A549 (cell line): ENCODE results near the gene TMEM179B. TPM values are rescaled to one million over a fixed set of nuclear protein-coding genes. Genes with fewer than 3 reads are reported as not detected.

Experiments
- ATAC-seq, 2 experiments: fragments of 200-7000 bp in 1 of 2; fragments of >200 bp in 1 of 2; cut with Nextera tagmentation in 1 of 2; cut with Tn5 transposase in 1 of 2; 3 replicates each; pipeline versions ENCODE4 v1.8.0 to v1.9.1; 2018 to 2020; ENCODE audit warnings: mild to moderate bottlenecking in 1 of 2, moderate library complexity in 1 of 2
- CTCF ChIA-PET: fragments of 300-600 bp; sonication (Branson Sonifier 250); formaldehyde crosslinking; extraction: SDS; loops from one replicate; lab custom pipeline; 2021; ENCODE audit warnings: antibody characterized with exemption, inconsistent platforms; lab: Yijun Ruan, JAX
- POLR2A ChIA-PET: fragments of 350-600 bp; formaldehyde crosslinking; extraction: SDS; loops from one replicate; lab custom pipeline; 2021; ENCODE audit warnings: antibody characterized with exemption, inconsistent platforms; lab: Yijun Ruan, JAX
- DNase-seq, 2 experiments: peaks; one replicate each; pipeline versions ENCODE4 v3.0.0 to v3.0.0-alpha.2; 2011 to 2016; ENCODE audit warnings: low read depth in 1 of 2, low spot score in 1 of 2
- FAIRE-seq: peaks from 2 replicates; lab custom pipeline; 2011; peaks lifted over from hg19 to GRCh38; lab: Jason Lieb, UNC
- H3K27ac ChIP-seq, 2 experiments: fragments of >200 bp; sonication (Bioruptor Twin); formaldehyde crosslinking; 3 replicates each; pipeline ENCODE4 v1.5.1; 2016 to 2017
- H3K4me1 ChIP-seq: fragments of >200 bp; sonication (Bioruptor Twin); formaldehyde crosslinking; 3 replicates; pipeline ENCODE4 v1.6.1; 2016
- H3K4me2 ChIP-seq: fragments of >200 bp; sonication (Bioruptor Twin); formaldehyde crosslinking; 3 replicates; pipeline ENCODE4 v1.6.1; 2016
- H3K4me3 ChIP-seq: fragments of >200 bp; sonication (Bioruptor Twin); formaldehyde crosslinking; 3 replicates; pipeline ENCODE4 v1.5.1; 2016
- H3K9me3 ChIP-seq: fragments of >200 bp; sonication (Bioruptor Twin); formaldehyde crosslinking; 3 replicates; pipeline ENCODE4 v1.6.1; 2016
- CBX2 ChIP-seq: fragments of 200-600 bp; sonication (generic); IDR thresholded peaks from 2 replicates; pipeline ENCODE4 v1.6.1; 2016; ENCODE audit warnings: low read depth, mild to moderate bottlenecking, borderline replicate concordance
- CEBPB ChIP-seq, 2 experiments: fragments of >200 bp in 1 of 2; sonication (Bioruptor Twin) in 1 of 2; formaldehyde crosslinking in 1 of 2; IDR thresholded peaks; 2 replicates each; pipeline ENCODE4 v1.6.1; 2012 to 2016
- EP300 ChIP-seq, 2 experiments: fragments of >200 bp; sonication (Bioruptor Twin); formaldehyde crosslinking; IDR thresholded peaks; 2 replicates in 1 of 2; 3 replicates in 1 of 2; pipeline ENCODE4 v1.6.1; 2016 to 2017
- ESRRA ChIP-seq: fragments of 150-350 bp; IDR thresholded peaks from 2 replicates; pipeline ENCODE4 v1.6.1; 2014; ENCODE audit warnings: mild to moderate bottlenecking, low read length, borderline replicate concordance
- FOSB ChIP-seq: fragments of 250-450 bp; sonication (Bioruptor Pico); IDR thresholded peaks from 2 replicates; pipeline ENCODE4 v1.5.0; 2020; ENCODE audit warnings: mild to moderate bottlenecking, moderate library complexity
- FOSL2 ChIP-seq, 2 experiments: fragments of 450-650 bp in 1 of 2; fragments of >200 bp in 1 of 2; sonication (Bioruptor Twin) in 1 of 2; formaldehyde crosslinking; IDR thresholded peaks; 2 replicates each; pipeline versions ENCODE4 v1.5.0 to v1.6.1; 2016 to 2020; ENCODE audit warnings: mild to moderate bottlenecking in 1 of 2, moderate library complexity in 1 of 2
- JUNB ChIP-seq: fragments of >200 bp; sonication (Bioruptor Twin); formaldehyde crosslinking; IDR thresholded peaks from 2 replicates; pipeline ENCODE4 v1.6.1; 2016
- MYC ChIP-seq: IDR thresholded peaks from 2 replicates; pipeline ENCODE4 v1.6.1; 2012; ENCODE audit warnings: mild to moderate bottlenecking, inconsistent platforms, low read length, improper control_type of control experiment, borderline replicate concordance
- RFX5 ChIP-seq: fragments of 450-650 bp; IDR thresholded peaks from 2 replicates; pipeline ENCODE4 v1.7.1; 2014; ENCODE audit warnings: antibody characterized with exemption, mild to moderate bottlenecking, moderate library complexity
- RNF2 ChIP-seq: fragments of 200-600 bp; sonication (generic); IDR thresholded peaks from 2 replicates; pipeline ENCODE4 v1.6.1; 2016; ENCODE audit warnings: low read depth, mild to moderate bottlenecking, antibody characterized with exemption, moderate library complexity, borderline replicate concordance
- SREBF2 ChIP-seq: fragments of 450-650 bp; IDR thresholded peaks from 2 replicates; pipeline ENCODE4 v1.6.1; 2014; ENCODE audit warnings: mild to moderate bottlenecking, moderate library complexity
- ZC3H11A ChIP-seq: fragments of 450-650 bp; IDR thresholded peaks from 2 replicates; pipeline ENCODE4 v1.6.1; 2014; ENCODE audit warnings: antibody characterized with exemption, mild to moderate bottlenecking
- WGBS: methylation state at CpG from one replicate; pipeline ENCODE4 v1.1.6; 2017; ENCODE audit errors: missing lambda C conversion rate; 5-methylcytosine and 5-hydroxymethylcytosine counted together
- polyA plus RNA-seq, 4 experiments: library from polyadenylated mRNA; depleted of rRNA in 3 of 4; stranded (reverse); fragments of >200 nt; fragmentation: RNase III in 1 of 4; extraction: RNeasy Plus Mini Kit Qiagen cat#74134 plus additional on column Dnase treatment in 1 of 4; gene quantifications; 2 replicates in 3 of 4; 3 replicates in 1 of 4; pipeline ENCODE4 v1.2.3, GENCODE V29; 2011 to 2017
- TF ChIP-seq, protein P1 (sequence below): fragments of 200-600 bp; sonication (generic); IDR thresholded peaks from 2 replicates; pipeline ENCODE4 v1.6.1; 2016; ENCODE audit warnings: antibody characterized with exemption, mild to moderate bottlenecking, moderate library complexity
- TF ChIP-seq, protein P2 (sequence below): fragments of 450-650 bp; IDR thresholded peaks from 2 replicates; pipeline ENCODE4 v1.6.1; 2014; ENCODE audit warnings: antibody characterized with exemption
- TF ChIP-seq, protein P3 (sequence below): fragments of >200 bp; sonication (Bioruptor Twin); formaldehyde crosslinking; IDR thresholded peaks from 3 replicates; pipeline ENCODE4 v1.5.1; 2016
- TF ChIP-seq, protein P4 (sequence below): IDR thresholded peaks from 2 replicates; pipeline ENCODE4 v1.6.1; 2012
- TF ChIP-seq, protein P5 (sequence below): fragments of >200 bp; sonication (Bioruptor Twin); formaldehyde crosslinking; IDR thresholded peaks from 2 replicates; pipeline ENCODE4 v1.6.1; 2016
- TF ChIP-seq, protein P6 (sequence below): fragments of >200 bp; sonication (Bioruptor Twin); formaldehyde crosslinking; IDR thresholded peaks from 3 replicates; pipeline ENCODE4 v1.6.1; 2016
- TF ChIP-seq, protein P7 (sequence below): IDR thresholded peaks from 2 replicates; pipeline ENCODE4 v1.6.1; 2012; ENCODE audit warnings: low read depth, borderline replicate concordance

The TMEM179B gene
- polyA plus RNA-seq, 2 of the 4 experiments (the other 2 are of a cell fraction), result 62.8 to 64.7 TPM

DNA sequence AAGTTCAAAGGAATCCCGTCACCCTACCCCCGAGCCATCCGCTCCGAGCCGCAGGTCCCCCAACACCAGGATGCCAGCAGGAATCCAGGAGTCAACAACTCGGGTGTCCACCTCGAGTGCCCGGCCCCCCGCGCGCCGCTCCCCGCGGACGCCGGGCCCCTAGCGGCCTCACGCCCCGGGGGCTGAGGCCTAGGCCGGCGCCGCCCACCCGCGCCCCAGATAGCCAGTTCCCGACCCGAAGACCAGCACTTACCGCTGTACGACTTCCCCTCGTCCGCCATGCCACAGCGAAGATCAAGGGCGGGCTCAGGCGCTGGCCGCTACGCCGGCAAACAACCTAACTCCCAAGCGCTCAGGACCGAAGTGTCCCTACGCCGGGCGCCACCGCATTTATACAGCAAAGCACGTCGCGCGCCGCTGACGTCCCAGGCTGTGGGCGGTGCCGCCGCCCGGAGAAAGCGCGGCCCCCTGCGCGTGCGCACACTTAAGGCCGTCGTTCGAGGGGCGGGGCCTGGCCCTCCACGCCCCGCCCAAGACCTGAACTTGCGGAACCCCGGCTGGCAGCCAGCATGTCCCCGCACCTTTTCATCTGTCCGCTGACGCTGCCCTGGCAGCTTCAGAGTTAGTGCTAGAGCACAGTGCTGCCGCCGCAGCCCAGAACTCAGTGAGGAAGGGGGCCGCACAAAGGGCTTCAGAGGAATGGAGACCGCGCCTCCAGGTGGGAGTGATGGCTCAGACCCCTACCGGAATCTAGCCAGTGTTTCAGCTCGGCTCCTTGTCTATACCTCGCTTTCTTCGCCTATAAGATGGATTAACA lies 18.1 kb downstream of the TMEM179B start, which contains the start of gene NXF1 (continued):
- TF ChIP-seq, protein P1, sequence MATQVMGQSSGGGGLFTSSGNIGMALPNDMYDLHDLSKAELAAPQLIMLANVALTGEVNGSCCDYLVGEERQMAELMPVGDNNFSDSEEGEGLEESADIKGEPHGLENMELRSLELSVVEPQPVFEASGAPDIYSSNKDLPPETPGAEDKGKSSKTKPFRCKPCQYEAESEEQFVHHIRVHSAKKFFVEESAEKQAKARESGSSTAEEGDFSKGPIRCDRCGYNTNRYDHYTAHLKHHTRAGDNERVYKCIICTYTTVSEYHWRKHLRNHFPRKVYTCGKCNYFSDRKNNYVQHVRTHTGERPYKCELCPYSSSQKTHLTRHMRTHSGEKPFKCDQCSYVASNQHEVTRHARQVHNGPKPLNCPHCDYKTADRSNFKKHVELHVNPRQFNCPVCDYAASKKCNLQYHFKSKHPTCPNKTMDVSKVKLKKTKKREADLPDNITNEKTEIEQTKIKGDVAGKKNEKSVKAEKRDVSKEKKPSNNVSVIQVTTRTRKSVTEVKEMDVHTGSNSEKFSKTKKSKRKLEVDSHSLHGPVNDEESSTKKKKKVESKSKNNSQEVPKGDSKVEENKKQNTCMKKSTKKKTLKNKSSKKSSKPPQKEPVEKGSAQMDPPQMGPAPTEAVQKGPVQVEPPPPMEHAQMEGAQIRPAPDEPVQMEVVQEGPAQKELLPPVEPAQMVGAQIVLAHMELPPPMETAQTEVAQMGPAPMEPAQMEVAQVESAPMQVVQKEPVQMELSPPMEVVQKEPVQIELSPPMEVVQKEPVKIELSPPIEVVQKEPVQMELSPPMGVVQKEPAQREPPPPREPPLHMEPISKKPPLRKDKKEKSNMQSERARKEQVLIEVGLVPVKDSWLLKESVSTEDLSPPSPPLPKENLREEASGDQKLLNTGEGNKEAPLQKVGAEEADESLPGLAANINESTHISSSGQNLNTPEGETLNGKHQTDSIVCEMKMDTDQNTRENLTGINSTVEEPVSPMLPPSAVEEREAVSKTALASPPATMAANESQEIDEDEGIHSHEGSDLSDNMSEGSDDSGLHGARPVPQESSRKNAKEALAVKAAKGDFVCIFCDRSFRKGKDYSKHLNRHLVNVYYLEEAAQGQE, result peak; percentile 49; the same call in 1 of the 2 replicates
- TF ChIP-seq EP300 (IDR thresholded peaks at IDR 0.05), result no peak
- TF ChIP-seq RFX5, result no peak; the same call in 1 of the 2 replicates
- TF ChIP-seq MYC, result peak; percentile 70; the same call in 1 of the 2 replicates
- no peak for TF ChIP-seq JUNB
- TF ChIP-seq, protein P2, sequence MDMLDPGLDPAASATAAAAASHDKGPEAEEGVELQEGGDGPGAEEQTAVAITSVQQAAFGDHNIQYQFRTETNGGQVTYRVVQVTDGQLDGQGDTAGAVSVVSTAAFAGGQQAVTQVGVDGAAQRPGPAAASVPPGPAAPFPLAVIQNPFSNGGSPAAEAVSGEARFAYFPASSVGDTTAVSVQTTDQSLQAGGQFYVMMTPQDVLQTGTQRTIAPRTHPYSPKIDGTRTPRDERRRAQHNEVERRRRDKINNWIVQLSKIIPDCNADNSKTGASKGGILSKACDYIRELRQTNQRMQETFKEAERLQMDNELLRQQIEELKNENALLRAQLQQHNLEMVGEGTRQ, result no peak
- TF ChIP-seq, protein P3, sequence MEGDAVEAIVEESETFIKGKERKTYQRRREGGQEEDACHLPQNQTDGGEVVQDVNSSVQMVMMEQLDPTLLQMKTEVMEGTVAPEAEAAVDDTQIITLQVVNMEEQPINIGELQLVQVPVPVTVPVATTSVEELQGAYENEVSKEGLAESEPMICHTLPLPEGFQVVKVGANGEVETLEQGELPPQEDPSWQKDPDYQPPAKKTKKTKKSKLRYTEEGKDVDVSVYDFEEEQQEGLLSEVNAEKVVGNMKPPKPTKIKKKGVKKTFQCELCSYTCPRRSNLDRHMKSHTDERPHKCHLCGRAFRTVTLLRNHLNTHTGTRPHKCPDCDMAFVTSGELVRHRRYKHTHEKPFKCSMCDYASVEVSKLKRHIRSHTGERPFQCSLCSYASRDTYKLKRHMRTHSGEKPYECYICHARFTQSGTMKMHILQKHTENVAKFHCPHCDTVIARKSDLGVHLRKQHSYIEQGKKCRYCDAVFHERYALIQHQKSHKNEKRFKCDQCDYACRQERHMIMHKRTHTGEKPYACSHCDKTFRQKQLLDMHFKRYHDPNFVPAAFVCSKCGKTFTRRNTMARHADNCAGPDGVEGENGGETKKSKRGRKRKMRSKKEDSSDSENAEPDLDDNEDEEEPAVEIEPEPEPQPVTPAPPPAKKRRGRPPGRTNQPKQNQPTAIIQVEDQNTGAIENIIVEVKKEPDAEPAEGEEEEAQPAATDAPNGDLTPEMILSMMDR, result no peak
- no peak for TF ChIP-seq FOSL2 (IDR thresholded peaks at IDR 0.05)
- TF ChIP-seq FOSL2 (CRISPR knock-in tag; IDR thresholded peaks at IDR 0.05), result 0 out of 2 replicates have a peak, but pooled peaks have one; percentile 7
- TF ChIP-seq, protein P4, sequence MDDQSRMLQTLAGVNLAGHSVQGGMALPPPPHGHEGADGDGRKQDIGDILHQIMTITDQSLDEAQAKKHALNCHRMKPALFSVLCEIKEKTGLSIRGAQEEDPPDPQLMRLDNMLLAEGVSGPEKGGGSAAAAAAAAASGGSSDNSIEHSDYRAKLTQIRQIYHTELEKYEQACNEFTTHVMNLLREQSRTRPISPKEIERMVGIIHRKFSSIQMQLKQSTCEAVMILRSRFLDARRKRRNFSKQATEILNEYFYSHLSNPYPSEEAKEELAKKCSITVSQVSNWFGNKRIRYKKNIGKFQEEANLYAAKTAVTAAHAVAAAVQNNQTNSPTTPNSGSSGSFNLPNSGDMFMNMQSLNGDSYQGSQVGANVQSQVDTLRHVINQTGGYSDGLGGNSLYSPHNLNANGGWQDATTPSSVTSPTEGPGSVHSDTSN, result peak; percentile 74
- TF ChIP-seq, protein P5, sequence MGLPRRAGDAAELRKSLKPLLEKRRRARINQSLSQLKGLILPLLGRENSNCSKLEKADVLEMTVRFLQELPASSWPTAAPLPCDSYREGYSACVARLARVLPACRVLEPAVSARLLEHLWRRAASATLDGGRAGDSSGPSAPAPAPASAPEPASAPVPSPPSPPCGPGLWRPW, result no peak
- TF ChIP-seq SREBF2, result no peak
- TF ChIP-seq RNF2, result no peak
- TF ChIP-seq CEBPB (IDR thresholded peaks at IDR 0.05), result no peak
- 0 out of 2 replicates have a peak, but pooled peaks have one; percentile 31 for TF ChIP-seq FOSB

DNA sequence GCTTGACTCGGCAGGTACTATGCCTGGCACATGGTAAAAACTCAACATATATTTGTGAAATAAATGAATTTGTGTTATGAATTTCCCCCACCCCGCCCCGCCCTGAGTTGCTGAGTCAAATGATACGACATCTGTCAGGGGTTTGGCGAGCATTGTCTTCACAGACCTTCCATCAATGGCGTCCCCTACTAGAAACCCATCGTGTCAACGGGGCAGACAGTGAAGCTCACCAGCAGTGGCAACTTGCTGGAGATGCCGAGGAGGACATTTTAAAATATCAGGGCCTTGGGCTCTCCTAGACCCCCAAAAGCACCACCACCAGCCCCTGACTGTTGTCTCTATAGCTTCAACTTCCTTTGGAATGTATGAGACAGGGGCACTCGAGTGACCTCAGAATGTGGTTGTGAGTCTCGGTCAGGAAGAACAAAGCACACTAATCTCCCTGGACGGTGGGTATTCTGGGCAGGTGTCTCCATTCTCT lies 18.8 kb downstream of the TMEM179B start:
- ChIA-PET POLR2A (interaction anchor here (0.5 to 2.7 kb wide), 11 partner anchors 9 to 1496 kb away, joined by 3 to 11 read pairs (median 4); partner anchors contain the start of genes STX5, TMEM179B and TMEM223), CTCF (interaction anchor here (1.0 to 4.3 kb wide), 7 partner anchors 9 to 32 kb away, joined by 3 to 18 read pairs (median 3); partner anchors contain the start of gene TMEM179B)
- Histone ChIP-seq H3K4me2 (peak overlapping the region; percentile 83), H3K4me1 (peaks cover 16% of the 10 kb centered on the region; the same call in 2 of the 3 replicates), H3K4me3 (peak overlapping the region; percentile 90), H3K9me3 (no peaks in the 10 kb centered on the region), H3K27ac (peak overlapping the region; percentile 87 to 92)
- no peak for DNase-seq
- 47% methylated on average over 12 of the region's 12 CpGs for WGBS
- TF ChIP-seq JUNB (no peak), ESRRA (no peak), CBX2 (no peak), EP300 (IDR thresholded peaks at IDR 0.05) (no peak), ZC3H11A (no peak)
- TF ChIP-seq, protein P6, sequence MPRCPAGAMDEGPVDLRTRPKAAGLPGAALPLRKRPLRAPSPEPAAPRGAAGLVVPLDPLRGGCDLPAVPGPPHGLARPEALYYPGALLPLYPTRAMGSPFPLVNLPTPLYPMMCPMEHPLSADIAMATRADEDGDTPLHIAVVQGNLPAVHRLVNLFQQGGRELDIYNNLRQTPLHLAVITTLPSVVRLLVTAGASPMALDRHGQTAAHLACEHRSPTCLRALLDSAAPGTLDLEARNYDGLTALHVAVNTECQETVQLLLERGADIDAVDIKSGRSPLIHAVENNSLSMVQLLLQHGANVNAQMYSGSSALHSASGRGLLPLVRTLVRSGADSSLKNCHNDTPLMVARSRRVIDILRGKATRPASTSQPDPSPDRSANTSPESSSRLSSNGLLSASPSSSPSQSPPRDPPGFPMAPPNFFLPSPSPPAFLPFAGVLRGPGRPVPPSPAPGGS, result no peak
- TF ChIP-seq, protein P7, sequence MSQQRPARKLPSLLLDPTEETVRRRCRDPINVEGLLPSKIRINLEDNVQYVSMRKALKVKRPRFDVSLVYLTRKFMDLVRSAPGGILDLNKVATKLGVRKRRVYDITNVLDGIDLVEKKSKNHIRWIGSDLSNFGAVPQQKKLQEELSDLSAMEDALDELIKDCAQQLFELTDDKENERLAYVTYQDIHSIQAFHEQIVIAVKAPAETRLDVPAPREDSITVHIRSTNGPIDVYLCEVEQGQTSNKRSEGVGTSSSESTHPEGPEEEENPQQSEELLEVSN, result no peak
- TF ChIP-seq, protein P3, result no peak
- peak in 1 of 2 experiments; percentile 4; a peak in 3 of 6 replicates for ATAC-seq
- FAIRE-seq, result no peak
